Osteoblast (primary cell): ENCODE results near the gene CX3CR1. TPM values are rescaled to one million over a fixed set of nuclear protein-coding genes. Genes with fewer than 3 reads are reported as not detected.

Source experiments
- DNase-seq: peaks from one replicate; pipeline ENCODE4 v3.0.0; 2011; ENCODE audit warnings: low spot score, mixed read lengths; ENCODE audit not compliant: insufficient read length; ENCODE audit errors: missing footprints
- H2AFZ ChIP-seq: 2 replicates; pipeline ENCODE4 v1.6.0; 2011; ENCODE audit warnings: mild to moderate bottlenecking, low read length
- H3K27ac ChIP-seq: 2 replicates; pipeline ENCODE4 v1.5.1; 2011; ENCODE audit warnings: mild to moderate bottlenecking, low read depth, low read length, moderate library complexity
- H3K27me3 ChIP-seq: 2 replicates; pipeline ENCODE4 v1.6.0; 2012; ENCODE audit warnings: mild to moderate bottlenecking, control low read depth, inconsistent platforms, low read length, moderate library complexity; ENCODE audit not compliant: insufficient read depth
- H3K36me3 ChIP-seq: 2 replicates; pipeline ENCODE4 v1.5.1; 2011; ENCODE audit warnings: mild to moderate bottlenecking, low read length, control low read depth, moderate library complexity; ENCODE audit not compliant: insufficient read depth
- H3K4me1 ChIP-seq: 2 replicates; pipeline ENCODE4 v1.5.1; 2011; ENCODE audit warnings: mild to moderate bottlenecking, low read length, control low read depth, moderate library complexity; ENCODE audit not compliant: insufficient read depth
- H3K4me2 ChIP-seq: 2 replicates; pipeline ENCODE4 v1.6.0; 2011; ENCODE audit warnings: mild to moderate bottlenecking, low read length; ENCODE audit not compliant: insufficient read depth
- H3K4me3 ChIP-seq: fragments of 200-600 bp; sonication (generic); 3 replicates; pipeline ENCODE4 v1.5.1; 2012; ENCODE audit warnings: mild to moderate bottlenecking, low read length, inconsistent platforms; ENCODE audit not compliant: insufficient read depth
- H3K79me2 ChIP-seq: 2 replicates; pipeline ENCODE4 v1.6.0; 2012; ENCODE audit warnings: mild to moderate bottlenecking, low read length, control low read depth, inconsistent platforms; ENCODE audit not compliant: insufficient read depth
- H3K9me3 ChIP-seq: 2 replicates; pipeline ENCODE4 v1.5.1; 2011; ENCODE audit warnings: low read depth, low read length, control low read depth
- H4K20me1 ChIP-seq: 2 replicates; pipeline ENCODE4 v1.6.0; 2012; ENCODE audit warnings: mild to moderate bottlenecking, low read length, control low read depth; ENCODE audit not compliant: insufficient read depth
- CTCF ChIP-seq: IDR thresholded peaks from 2 replicates; pipeline ENCODE4 v1.5.1; 2011; ENCODE audit warnings: mild to moderate bottlenecking, low read depth, low read length, moderate library complexity; ENCODE audit errors: extremely low read depth
- total RNA-seq: library from RNA; depleted of rRNA; stranded (reverse); fragments of >200 nt; gene quantifications from 2 replicates; pipeline ENCODE4 v1.2.3, GENCODE V29; 2012

CX3CR1 gene
- total RNA-seq, 1 donor = under 0.01 TPM

- no peaks in the 10 kb centered on the region for H3K4me1 ChIP-seq
- no peaks in the 10 kb centered on the region for H4K20me1 ChIP-seq
- peak; percentile 84 for DNase-seq
- no peak overlapping the region for H2AFZ ChIP-seq
- H3K27ac ChIP-seq = no peak overlapping the region
- H3K79me2 ChIP-seq = no peaks in the 10 kb centered on the region
- no peak overlapping the region for H3K4me3 ChIP-seq
- no peaks in the 10 kb centered on the region for H3K27me3 ChIP-seq
- no peak overlapping the region for H3K4me2 ChIP-seq
- TF ChIP-seq CTCF = no peak
- H3K36me3 ChIP-seq = no peaks in the 10 kb centered on the region
- no peaks in the 10 kb centered on the region for H3K9me3 ChIP-seq
Observed at GRCh38 chr3:39286771-39287170, 6.9 kb upstream of the CX3CR1 start.

DNA sequence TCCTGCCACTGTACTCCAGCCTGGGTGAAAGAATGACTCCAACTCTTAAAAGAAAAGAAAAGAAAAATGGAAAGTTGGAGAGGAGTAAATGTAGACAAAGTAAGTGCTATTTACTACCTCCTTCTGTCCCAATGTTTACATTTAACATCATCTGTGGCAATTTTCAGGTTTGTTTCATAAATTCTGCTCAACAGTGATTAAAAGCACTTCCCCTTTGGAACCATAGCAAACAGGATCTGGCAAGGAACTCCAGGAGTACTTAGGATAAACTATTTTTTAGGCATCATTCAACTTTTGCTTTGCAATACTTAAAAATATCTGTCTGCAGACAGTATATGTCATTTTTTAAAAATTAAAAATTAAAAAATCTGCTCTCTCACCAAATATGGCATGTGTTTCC is 5.5 kb upstream of the CX3CR1 start:
- H4K20me1 ChIP-seq = no peaks in the 10 kb centered on the region
- no peak overlapping the region for H3K4me3 ChIP-seq
- H3K9me3 ChIP-seq = no peaks in the 10 kb centered on the region
- no peak for TF ChIP-seq CTCF
- DNase-seq = no peak
- H3K27me3 ChIP-seq = no peaks in the 10 kb centered on the region
- no peaks in the 10 kb centered on the region for H3K4me1 ChIP-seq
- H3K4me2 ChIP-seq = no peak overlapping the region
- no peak overlapping the region for H2AFZ ChIP-seq
- no peaks in the 10 kb centered on the region for H3K36me3 ChIP-seq
- no peak overlapping the region for H3K27ac ChIP-seq
- no peaks in the 10 kb centered on the region for H3K79me2 ChIP-seq

DNA sequence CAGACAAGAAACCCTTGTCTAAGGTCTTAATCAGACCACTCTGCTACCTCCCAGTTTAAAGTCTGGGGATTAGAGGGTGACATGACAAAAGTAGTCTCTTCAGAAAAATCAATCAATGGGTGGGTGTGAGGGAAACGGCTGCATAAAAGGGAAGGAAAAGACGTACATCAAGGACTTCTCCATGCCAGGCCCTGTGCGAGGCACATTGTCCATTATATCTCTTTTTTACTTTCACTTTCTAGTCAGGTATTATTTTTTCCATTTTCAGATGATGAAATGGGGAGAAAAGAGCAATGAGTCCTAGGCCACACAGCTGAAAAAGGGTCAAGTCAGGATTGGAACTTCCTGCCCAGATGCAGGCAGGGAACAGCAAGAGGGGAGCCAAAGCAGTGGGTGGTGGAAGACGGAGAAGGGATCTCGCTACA is 4.6 kb upstream of the CX3CR1 start:
- TF ChIP-seq CTCF = no peak
- Histone ChIP-seq H3K4me3 (no peak overlapping the region), H3K27me3 (no peaks in the 10 kb centered on the region), H2AFZ (peak overlapping the region; percentile 5), H3K9me3 (no peaks in the 10 kb centered on the region), H3K79me2 (no peaks in the 10 kb centered on the region), H3K4me2 (peak overlapping the region; percentile 54), H3K4me1 (no peaks in the 10 kb centered on the region), H3K27ac (no peak overlapping the region), H4K20me1 (no peaks in the 10 kb centered on the region), H3K36me3 (no peaks in the 10 kb centered on the region)
- DNase-seq = peak; percentile 52

GRCh38 chr3:39282057-39282456 is 2.2 kb upstream of the CX3CR1 start:
- DNase-seq = no peak
- Histone ChIP-seq H4K20me1 (no peaks in the 10 kb centered on the region), H2AFZ (no peak overlapping the region)

More at GRCh38 chr3:39282057-39282456, 2.2 kb upstream of the CX3CR1 start:
- no peaks in the 10 kb centered on the region for H3K36me3 ChIP-seq
- H3K4me2 ChIP-seq = no peak overlapping the region
- H3K4me1 ChIP-seq = no peaks in the 10 kb centered on the region
- no peak overlapping the region for H3K27ac ChIP-seq
- H3K4me3 ChIP-seq = no peak overlapping the region
- H3K27me3 ChIP-seq = peaks cover 3% of the 10 kb centered on the region
- H3K79me2 ChIP-seq = no peaks in the 10 kb centered on the region
- H3K9me3 ChIP-seq = no peaks in the 10 kb centered on the region
- TF ChIP-seq CTCF = no peak
